HG03103 (cell line): ENCODE results near the gene MX2.

Experiments used
- ATAC-seq: cut with Tn5 transposase; IDR thresholded peaks from one replicate; pipeline ENCODE4 v1.9.1; 2021; ENCODE audit warnings: low read depth; ENCODE audit not compliant: unreplicated experiment

MX2 gene

GRCh38 chr21:41431788-41432548 lies 70.1 kb downstream of the MX2 start:
- peak; percentile 80 for ATAC-seq

- ATAC-seq, result no peak
Observed at GRCh38 chr21:41432562-41433460, 71.0 kb downstream of the MX2 start.

- no peak for ATAC-seq
Observed at GRCh38 chr21:41433566-41433965, 71.7 kb downstream of the MX2 start.

GRCh38 chr21:41435706-41436105 lies 73.9 kb downstream of the MX2 start:
- ATAC-seq, result no peak

- ATAC-seq, result no peak
Observed at GRCh38 chr21:41437729-41438128, 75.9 kb downstream of the MX2 start.

- ATAC-seq, result no peak
Observed at GRCh38 chr21:41438425-41439113, 76.7 kb downstream of the MX2 start.

- no peak for ATAC-seq
Observed at GRCh38 chr21:41439248-41439647, 77.4 kb downstream of the MX2 start.

- no peak for ATAC-seq
Observed at GRCh38 chr21:41441546-41441945, 79.7 kb downstream of the MX2 start.

- no peak for ATAC-seq
Observed at GRCh38 chr21:41442481-41443186, 80.8 kb downstream of the MX2 start.

- ATAC-seq, result no peak
Observed at GRCh38 chr21:41443562-41443961, 81.7 kb downstream of the MX2 start.

GRCh38 chr21:41444703-41445464 lies 83.1 kb downstream of the MX2 start:
- ATAC-seq, result no peak

GRCh38 chr21:41445465-41445862 lies 83.6 kb downstream of the MX2 start:
- ATAC-seq, result no peak

- ATAC-seq, result no peak
Observed at GRCh38 chr21:41446586-41446985, 84.8 kb downstream of the MX2 start.

GRCh38 chr21:41447356-41447755 lies 85.5 kb downstream of the MX2 start:
- ATAC-seq, result no peak

- no peak for ATAC-seq
Observed at GRCh38 chr21:41449613-41450012, 87.8 kb downstream of the MX2 start.

- no peak for ATAC-seq
Observed at GRCh38 chr21:41451753-41452676, 90.2 kb downstream of the MX2 start.

GRCh38 chr21:41453198-41453597 lies 91.4 kb downstream of the MX2 start:
- ATAC-seq, result no peak

- no peak for ATAC-seq
Observed at GRCh38 chr21:41453761-41454160, 91.9 kb downstream of the MX2 start.

- ATAC-seq, result no peak
Observed at GRCh38 chr21:41458121-41458520, 96.3 kb downstream of the MX2 start.
